ENCODE results near the gene DEPDC5.
"Not testable (repeated sequence)": the region's sequence is repeated elsewhere in the genome, so short reads cannot be mapped to it uniquely, and the experiment has no call there.

DEPDC5 gene

DNA sequence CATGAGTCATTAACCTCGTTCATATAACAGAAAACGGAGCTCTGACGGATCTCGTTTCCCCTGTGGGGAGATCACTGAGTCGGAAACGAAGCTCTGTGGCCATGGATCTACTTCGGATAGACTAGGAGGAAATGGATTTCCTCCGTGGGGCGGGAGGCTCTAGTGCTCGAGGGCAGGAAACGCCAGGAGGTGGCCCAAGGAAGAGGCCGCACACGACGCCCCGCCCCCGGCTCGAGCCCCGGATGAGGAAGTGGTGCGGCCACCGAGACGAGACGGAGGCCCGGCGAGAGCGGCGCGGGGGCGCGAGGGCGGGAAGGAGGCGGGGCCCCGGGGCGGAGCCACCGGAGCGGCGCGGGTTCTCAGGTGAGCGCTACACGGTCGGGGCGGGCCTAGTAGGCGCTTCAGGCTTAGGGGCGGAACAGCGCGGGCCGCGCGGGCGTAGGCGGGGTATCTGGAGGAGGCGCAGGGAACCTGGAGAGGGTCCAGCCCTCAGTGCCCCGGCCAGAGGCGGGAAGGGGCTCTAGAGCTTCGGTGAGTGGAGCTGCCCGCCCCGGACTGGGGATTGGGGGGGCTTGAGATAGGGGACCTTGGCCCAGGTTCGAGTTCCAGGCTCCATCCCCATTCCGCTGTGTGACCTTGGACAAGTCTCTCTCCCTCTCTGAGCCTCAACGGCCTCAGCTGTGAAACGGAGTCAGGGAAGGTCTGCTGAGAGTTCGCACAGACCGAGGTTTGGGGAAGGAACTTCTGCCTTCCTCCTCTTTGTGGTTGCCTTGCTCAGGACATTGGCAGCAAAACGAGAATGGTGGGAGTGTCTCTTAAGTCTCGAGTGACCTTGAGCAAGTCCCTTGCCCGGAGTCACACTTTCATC is at the start of gene DEPDC5:
Gene DEPDC5 (plus strand): TSS at position 386 of the 868 bp plus-strand sequence. CDS start 903 bp downstream, outside the sequence.
- TF ChIP-seq, protein P1, sequence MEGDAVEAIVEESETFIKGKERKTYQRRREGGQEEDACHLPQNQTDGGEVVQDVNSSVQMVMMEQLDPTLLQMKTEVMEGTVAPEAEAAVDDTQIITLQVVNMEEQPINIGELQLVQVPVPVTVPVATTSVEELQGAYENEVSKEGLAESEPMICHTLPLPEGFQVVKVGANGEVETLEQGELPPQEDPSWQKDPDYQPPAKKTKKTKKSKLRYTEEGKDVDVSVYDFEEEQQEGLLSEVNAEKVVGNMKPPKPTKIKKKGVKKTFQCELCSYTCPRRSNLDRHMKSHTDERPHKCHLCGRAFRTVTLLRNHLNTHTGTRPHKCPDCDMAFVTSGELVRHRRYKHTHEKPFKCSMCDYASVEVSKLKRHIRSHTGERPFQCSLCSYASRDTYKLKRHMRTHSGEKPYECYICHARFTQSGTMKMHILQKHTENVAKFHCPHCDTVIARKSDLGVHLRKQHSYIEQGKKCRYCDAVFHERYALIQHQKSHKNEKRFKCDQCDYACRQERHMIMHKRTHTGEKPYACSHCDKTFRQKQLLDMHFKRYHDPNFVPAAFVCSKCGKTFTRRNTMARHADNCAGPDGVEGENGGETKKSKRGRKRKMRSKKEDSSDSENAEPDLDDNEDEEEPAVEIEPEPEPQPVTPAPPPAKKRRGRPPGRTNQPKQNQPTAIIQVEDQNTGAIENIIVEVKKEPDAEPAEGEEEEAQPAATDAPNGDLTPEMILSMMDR (IDR thresholded peaks at IDR 0.05), result no peak
- peak within 1 kb of the TSS; percentile 86 for H3K4me3 Mint-ChIP-seq
- H3K9me3 Mint-ChIP-seq, result no peaks in the 10 kb centered on the region
- no peaks in the 10 kb centered on the region for H3K36me3 Mint-ChIP-seq (ENCODE audit: low read depth)
- H3K27me3 Mint-ChIP-seq (ENCODE audit: low read depth, poor library complexity), result no peaks in the 10 kb centered on the region
- peak within 1 kb of the TSS; percentile 100 for H3K27ac Mint-ChIP-seq
- peaks cover 47% of the 10 kb centered on the region for H3K4me1 Mint-ChIP-seq
- DNase-seq, result peak; percentile 96

DNA sequence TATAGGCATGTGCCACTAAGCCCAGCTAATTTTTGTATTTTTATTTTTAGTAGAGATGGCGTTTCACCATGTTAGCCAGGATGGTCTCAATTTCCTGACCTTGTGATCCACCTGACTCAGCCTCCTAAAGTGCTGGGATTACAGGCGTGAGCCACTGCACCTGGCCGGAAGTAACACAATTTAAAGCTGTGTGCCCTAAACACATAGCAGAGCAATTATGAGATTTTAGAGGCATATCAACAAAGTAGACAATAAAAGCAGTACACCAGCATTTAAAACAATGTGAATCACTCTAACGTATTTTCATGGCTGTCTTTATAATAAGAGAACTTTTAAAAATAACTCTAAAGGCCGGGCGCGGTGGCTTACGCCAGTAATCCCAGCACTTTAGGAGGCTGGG is 46.3 kb upstream of the DEPDC5 start:
- TF ChIP-seq, protein P1 (IDR thresholded peaks at IDR 0.05), result no peak
- Mint-ChIP-seq H3K27me3 (ENCODE audit: low read depth, poor library complexity) (peaks cover 2% of the 10 kb centered on the region), H3K36me3 (ENCODE audit: low read depth) (peaks cover 48% of the 10 kb centered on the region), H3K4me3 (no peak overlapping the region), H3K9me3 (no peaks in the 10 kb centered on the region), H3K4me1 (no peaks in the 10 kb centered on the region), H3K27ac (no peak overlapping the region)
- no peak for DNase-seq

DNA sequence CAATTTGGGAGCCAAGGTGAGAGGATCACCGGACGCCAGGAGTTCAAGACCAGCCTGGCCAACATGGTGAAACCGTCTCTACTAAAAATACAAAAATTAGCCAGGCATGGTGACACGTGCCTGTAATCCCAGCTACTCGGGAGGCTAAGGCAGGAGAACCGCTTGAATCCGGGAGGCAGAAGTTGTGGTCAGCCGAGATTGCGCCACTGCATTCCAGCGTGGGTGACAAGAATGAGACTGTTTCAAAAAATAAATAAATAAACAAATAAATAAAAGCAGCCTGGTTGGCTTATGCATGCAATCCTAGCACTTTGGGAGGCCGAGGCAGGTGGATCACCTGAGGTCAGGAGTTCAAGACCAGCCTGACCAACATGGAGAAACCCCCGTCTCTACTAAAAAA is 42.6 kb upstream of the DEPDC5 start:
- not testable (repeated sequence) for H3K9me3 Mint-ChIP-seq; DNase-seq; H3K4me3 Mint-ChIP-seq; H3K4me1 Mint-ChIP-seq; H3K27me3 Mint-ChIP-seq (ENCODE audit: low read depth, poor library complexity)
- peak overlapping the region; percentile 34 for H3K27ac Mint-ChIP-seq
- H3K36me3 Mint-ChIP-seq (ENCODE audit: low read depth), result peaks cover 62% of the 10 kb centered on the region

DNA sequence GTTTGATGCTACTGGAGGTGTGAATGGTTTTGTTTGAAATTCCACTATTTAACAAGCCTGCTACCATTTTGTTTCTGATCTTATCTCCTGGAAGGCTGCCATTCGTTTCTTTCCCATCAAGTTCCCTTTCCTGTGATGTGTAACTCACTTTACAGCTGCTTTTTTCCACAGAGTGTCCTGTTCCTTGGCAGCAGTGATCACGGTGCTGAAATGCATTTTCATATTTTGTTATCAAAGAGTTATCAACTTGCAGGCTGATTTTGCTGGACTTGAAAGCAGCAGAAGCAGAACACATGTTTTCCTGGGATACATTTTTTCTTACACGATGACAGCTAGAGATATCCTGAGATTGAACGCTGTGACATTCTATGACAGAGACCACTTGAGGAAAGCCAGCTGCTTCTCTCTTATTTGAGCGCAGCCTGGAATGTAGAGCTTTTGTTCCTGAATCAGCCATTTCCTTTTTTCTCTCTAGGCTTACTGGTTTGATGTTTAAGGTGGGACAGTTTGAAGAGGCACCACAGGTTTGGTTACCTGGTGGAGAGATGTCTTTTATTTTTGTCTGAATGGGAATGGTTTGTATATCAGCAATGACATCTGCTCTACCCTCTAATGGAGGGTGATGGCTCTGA is 38.6 kb upstream of the DEPDC5 start:
- no peaks in the 10 kb centered on the region for H3K4me1 Mint-ChIP-seq
- H3K36me3 Mint-ChIP-seq (ENCODE audit: low read depth), result peaks cover 70% of the 10 kb centered on the region
- H3K9me3 Mint-ChIP-seq, result no peaks in the 10 kb centered on the region
- DNase-seq, result no peak
- no peak overlapping the region for H3K27ac Mint-ChIP-seq
- TF ChIP-seq, protein P1 (IDR thresholded peaks at IDR 0.05), result no peak
- peaks cover 6% of the 10 kb centered on the region for H3K27me3 Mint-ChIP-seq (ENCODE audit: low read depth, poor library complexity)
- no peak overlapping the region for H3K4me3 Mint-ChIP-seq

DNA sequence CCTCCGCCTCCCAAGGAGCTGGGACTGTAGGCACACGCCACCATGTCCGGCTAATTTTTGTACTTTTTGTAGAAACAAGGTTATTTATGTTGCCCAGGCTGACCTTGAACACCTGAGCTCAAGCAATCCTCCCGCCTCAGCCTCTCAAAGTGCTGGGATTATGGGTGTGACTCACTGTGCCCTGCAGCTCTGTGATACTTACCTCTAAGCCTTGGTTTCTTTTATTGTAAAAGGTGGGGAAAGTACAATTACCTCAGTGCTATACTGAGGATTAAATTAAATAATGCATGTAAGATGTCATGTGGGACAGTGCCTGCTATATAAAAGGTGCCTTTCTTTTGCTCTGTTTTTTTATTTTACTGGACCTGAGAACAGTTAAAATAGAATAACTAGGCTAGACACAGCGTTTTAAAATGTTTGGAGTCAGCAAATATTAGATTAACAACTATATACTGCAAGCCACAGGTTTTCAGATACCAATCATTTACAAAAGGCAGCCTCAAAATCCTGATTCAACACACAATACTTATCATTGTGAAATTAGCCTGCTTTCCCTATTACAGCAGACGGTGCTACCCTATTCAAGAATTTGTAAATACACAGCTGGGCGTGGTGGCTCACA is 33.9 kb upstream of the DEPDC5 start:
- Mint-ChIP-seq H3K9me3 (no peaks in the 10 kb centered on the region), H3K4me1 (no peaks in the 10 kb centered on the region), H3K27ac (no peak overlapping the region), H3K36me3 (ENCODE audit: low read depth) (peaks cover 70% of the 10 kb centered on the region), H3K27me3 (ENCODE audit: low read depth, poor library complexity) (peaks cover 3% of the 10 kb centered on the region), H3K4me3 (no peak overlapping the region)
- no peak for DNase-seq
- TF ChIP-seq, protein P1 (IDR thresholded peaks at IDR 0.05), result no peak

DNA sequence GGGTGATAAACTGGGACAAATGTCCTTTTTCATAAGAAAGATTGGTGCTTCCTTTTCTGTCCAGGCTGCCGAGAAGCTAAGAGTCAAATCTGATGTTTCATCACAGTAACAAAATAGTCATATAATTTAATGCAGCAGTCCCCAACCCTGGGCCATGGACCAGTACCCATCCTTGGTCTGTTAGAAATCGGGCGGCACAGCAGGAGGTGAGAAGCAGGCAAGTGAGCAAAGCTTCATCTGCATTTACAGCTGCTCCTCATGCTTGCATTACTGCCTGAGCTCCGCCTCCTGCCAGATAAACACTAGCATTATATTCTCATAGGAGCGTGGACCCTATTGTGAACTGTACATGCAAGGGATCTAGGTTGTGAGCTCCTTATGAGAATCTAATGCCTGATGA is 30.1 kb upstream of the DEPDC5 start:
- H3K36me3 Mint-ChIP-seq (ENCODE audit: low read depth), result peaks cover 58% of the 10 kb centered on the region
- no peak overlapping the region for H3K27ac Mint-ChIP-seq
- TF ChIP-seq, protein P1 (IDR thresholded peaks at IDR 0.05), result no peak
- no peaks in the 10 kb centered on the region for H3K4me1 Mint-ChIP-seq
- H3K9me3 Mint-ChIP-seq, result peaks cover 3% of the 10 kb centered on the region
- peaks cover 3% of the 10 kb centered on the region for H3K27me3 Mint-ChIP-seq (ENCODE audit: low read depth, poor library complexity)
- no peak overlapping the region for H3K4me3 Mint-ChIP-seq
- no peak for DNase-seq
